HG02759 (cell line): ENCODE data around the gene MAP6.

Experiments
- ATAC-seq: cut with Tn5 transposase; IDR thresholded peaks from one replicate; pipeline ENCODE4 v1.9.1; 2021; ENCODE audit warnings: mild to moderate bottlenecking, moderate library complexity; ENCODE audit not compliant: unreplicated experiment

Gene MAP6

DNA sequence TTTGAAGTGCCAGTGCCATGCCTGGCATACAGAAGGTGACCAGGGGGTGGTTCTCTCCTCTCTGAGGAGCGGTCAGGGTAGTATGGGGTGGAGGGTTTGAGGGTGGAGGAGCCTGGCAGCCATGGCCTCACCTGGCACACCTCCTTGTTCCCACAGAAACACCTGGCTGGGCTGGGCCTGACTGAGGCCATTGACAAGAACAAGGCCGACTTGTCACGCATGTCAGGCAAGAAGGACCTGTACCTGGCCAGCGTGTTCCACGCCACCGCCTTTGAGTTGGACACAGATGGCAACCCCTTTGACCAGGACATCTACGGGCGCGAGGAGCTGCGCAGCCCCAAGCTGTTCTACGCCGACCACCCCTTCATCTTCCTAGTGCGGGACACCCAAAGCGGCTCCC, 97.2 kb downstream of the MAP6 start:
- no peak for ATAC-seq

DNA sequence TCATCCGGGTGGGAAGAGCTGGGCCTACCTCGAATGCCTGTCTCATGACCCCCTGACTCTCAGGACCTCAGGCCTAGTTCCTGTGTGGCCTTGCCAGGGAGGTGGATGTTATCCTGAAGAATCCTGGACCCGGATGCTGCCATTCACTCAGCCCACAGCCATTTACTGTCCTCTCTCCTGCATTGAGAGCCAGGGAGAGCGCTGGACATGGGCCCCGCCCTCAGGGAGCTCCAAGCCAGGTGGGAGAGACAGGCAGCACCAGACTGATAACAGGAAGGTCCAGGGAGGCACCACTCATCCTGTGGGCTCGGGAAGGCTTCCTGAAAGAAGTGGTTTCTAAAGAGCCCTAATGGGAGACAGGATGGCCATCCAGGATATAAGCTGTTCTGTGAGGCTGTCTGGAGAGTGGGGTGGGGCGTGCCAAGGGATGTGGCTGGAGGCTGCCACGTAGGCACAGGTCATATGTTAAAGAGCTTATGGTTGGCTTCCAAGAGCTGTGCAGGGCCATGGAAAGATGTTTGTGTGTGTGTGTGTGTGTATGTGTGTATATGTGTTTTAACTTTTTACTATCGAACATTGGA, 98.2 kb downstream of the MAP6 start:
- no peak for ATAC-seq

- no peak for ATAC-seq
Observed at GRCh38 chr11:75568616-75569219, 100.1 kb downstream of the MAP6 start.

GRCh38 chr11:75567971-75568370, 100.9 kb downstream of the MAP6 start:
- ATAC-seq: no peak

DNA sequence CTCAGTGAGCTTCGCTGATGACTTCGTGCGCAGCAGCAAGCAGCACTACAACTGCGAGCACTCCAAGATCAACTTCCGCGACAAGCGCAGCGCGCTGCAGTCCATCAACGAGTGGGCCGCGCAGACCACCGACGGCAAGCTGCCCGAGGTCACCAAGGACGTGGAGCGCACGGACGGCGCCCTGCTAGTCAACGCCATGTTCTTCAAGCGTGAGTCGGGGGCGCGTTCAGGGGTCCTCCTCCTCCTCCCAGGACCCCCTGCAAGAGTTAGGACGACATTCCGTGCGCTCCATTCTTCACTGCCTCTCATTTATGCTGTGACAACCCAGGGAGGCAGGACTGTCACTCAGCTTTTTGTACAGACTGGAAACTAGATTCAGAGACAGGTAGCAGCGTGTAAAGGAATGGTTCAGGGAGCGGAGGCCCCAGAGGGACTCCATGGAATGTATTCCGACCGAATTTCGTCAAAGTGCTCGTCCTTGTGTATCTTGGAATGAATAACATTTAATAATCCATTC, 102.0 kb downstream of the MAP6 start:
- no peak for ATAC-seq

DNA sequence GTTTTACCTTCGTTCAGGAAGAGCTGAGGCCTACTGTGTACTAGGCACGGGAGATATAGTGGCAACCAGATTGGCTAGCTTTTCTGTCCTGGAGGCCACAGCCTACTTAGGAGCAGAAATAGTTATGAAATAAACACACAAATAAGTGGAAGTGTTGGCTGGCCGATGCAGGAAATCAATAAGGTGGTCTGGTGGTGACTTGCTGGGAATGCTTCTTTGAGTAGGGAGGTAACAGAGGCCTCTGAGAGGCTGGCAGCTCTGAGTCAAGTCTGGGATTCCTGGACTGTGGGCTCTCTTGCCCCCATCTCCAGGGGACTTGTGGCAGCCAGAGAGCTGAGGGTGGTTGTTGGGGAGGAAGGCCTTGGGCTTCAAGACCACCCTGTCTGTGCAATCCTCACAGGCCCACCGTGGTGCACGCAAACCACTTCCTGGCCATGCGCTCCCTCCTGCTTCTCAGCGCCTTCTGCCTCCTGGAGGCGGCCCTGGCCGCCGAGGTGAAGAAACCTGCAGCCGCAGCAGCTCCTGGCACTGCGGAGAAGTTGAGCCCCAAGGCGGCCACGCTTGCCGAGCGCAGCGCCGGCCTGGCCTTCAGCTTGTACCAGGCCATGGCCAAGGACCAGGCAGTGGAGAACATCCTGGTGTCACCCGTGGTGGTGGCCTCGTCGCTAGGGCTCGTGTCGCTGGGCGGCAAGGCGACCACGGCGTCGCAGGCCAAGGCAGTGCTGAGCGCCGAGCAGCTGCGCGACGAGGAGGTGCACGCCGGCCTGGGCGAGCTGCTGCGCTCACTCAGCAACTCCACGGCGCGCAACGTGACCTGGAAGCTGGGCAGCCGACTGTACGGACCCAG, 102.7 kb downstream of the MAP6 start:
- no peak for ATAC-seq

DNA sequence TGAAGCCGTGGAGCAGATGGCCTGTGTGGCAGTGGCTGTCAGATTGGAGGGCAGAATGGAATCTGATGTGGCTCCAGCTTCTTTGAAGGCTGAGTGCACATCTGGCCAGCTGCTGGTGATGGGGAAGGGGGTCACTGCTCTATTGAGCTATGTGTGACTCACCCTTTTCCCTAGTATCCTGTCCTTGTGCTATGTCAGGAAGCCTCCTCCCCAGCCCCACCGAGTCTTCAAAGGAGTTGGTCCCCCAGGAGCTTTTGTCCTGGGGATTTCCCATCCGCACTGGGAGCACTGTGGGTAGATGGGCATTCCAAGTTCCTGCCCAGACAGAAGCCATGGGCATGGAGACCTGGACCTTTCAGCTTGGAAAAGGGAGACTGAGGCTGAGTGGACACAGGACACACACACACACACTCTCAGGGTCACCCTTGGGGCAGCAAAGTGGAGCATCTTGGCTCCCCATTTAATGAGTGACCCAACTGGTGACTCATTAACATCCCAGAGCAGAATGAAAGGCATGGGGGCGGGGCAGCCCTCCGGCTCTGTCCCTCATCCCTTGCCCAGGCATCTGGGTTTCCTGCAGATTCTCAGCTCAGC, 103.5 kb downstream of the MAP6 start:
- no peak for ATAC-seq

DNA sequence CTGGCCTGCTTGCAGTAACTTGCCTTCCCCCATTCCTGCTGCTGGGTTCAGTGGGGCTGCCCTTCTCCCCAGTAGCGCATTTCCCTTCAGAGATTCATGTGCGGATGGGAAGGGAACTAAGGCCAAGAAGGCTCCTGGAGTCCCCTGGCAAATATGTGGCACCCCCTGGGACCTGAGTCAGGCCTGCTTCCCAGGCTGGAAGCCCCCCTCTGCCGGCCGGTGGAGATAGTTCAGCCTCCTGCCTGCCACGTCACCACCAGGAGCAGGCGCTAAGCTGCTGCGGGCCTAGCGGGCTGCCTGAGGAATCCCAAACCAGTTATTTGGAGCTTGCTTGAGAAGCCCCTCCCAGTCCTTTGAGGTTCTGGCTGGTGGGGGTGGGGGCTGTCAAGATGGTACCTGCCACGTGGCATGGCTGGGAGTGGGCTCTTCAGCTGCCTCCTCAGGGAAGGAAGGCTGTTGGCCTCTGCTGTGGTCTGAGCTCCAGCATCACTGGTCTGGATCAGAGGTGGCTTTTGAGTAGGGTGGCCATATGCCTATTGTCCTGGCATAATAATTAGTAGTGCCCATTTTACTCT, 104.8 kb downstream of the MAP6 start:
- ATAC-seq: no peak

DNA sequence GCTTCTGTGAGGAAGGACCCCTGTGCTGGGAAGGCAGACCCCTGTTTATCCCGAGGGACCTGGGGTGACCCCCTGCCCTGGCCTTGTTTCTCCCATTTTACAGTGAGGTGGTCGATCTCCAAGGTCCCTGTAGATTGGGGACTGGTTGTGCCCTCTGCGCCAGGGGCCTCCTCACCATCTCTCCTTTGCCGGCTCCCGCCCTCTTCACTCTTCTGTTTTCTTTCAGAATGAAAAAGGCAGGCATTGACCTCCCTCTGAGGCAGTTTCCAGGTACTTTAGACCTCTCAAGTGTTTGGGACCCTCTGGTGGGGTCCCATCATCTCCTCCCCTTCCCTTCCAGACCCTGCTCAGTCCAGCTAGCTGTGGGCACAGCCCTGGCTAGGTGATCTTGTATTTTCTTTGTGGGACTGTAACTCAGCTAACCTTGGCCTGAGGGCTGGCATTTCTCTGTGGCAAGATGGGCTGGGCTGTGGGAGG, 105.3 kb downstream of the MAP6 start:
- no peak for ATAC-seq

DNA sequence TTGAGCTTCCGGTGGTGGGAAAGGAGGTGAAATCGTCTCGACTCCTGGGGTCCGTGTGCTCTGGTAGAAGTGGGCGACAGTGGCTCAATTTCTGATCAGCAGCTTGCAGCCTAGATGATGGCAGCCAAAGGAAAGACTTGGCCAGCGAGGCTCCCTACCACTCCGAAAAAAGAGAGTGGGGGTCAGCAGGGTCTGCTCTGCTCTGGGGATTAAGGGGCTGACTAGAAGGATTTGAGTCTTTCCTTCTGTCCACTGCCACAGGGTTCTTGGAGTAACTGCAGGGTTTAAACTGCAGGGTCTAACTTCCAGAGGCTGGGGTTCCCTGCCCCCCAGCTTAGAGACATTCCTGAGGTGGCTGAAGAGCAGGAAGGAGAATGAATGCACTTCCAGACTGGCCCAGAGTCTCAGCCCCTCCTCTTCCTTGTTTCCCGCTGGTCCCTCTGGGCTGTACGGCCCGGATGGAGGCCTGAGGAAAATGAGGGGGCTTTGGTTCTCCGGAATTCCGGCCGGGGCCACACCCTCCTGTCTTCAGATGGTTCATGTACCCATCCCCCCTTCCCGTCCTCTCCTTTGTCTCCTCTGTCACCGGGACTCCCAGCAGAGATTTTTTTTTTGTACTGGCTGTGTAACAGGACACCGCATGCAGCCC, 105.9 kb downstream of the MAP6 start:
- ATAC-seq: no peak

GRCh38 chr11:75562048-75562835, 106.6 kb downstream of the MAP6 start, which contains the start of gene SERPINH1:
TSS of gene SERPINH1 (plus strand) at chr11:75562253. CDS start at chr11:75566350, 4,097 bp downstream.
- ATAC-seq: peak; percentile 87

- peak; percentile 13 for ATAC-seq
Observed at GRCh38 chr11:75561426-75562047, 107.3 kb downstream of the MAP6 start.

GRCh38 chr11:75560644-75561043, 108.2 kb downstream of the MAP6 start:
- ATAC-seq: no peak

- ATAC-seq: no peak
Observed at GRCh38 chr11:75558939-75559843, 109.6 kb downstream of the MAP6 start.

DNA sequence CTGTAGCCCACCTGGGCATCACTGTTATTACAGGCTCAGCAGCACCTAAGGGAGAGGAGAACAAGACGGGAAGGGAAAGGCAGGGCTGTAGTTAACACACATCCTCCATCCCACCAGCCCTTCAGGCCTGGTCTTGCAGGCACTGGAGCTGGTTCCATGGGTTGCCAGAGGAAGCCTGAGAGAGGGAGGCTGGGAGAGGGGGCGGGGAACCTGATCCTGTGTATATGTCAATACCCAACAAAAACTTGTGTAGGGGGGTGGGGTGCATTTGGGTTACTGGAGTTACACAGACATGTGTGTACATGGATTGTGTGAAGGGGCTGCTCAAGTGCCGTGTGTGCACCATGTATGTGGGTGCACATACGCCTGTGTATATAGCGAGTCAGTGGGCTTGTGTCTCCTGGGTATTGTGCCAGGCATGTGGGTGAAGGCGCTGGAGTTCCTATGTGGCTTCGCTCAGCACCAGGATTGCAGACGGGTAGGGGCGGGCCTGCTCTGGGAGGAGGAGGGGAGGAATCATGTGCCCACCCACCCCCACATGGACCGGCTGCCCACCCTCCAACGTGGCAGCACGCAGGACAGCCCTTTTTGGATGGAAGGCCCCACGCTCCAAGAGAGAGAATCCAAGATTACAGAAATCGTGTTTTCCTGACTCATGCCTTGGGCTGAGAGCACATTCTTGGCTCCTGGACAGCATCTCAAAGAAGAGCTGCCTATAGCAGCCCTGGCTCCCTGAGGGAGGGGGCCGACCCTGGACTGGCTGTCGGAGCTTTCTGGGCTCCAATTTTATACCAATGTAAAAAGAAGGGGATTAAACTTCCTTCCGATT, 111.0 kb downstream of the MAP6 start:
- no peak for ATAC-seq

DNA sequence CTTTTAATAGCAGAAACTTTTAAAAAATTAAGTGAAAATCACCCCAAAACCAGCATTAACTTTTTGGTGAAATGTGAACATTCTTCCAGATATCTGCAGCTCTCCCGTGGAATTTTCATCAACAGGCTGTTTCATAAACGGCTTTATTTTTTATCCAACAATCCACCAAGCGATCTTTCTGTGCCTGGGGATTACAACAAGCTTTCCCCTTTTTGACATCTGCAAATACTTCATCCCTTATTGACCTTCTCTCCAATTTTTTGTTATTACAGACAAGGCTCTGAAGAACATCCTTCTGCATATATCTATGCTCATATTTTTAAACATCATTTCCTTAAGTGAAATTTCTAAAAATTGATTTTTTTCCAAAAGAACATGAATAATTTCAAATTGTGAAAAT, 112.6 kb downstream of the MAP6 start:
- no peak for ATAC-seq

DNA sequence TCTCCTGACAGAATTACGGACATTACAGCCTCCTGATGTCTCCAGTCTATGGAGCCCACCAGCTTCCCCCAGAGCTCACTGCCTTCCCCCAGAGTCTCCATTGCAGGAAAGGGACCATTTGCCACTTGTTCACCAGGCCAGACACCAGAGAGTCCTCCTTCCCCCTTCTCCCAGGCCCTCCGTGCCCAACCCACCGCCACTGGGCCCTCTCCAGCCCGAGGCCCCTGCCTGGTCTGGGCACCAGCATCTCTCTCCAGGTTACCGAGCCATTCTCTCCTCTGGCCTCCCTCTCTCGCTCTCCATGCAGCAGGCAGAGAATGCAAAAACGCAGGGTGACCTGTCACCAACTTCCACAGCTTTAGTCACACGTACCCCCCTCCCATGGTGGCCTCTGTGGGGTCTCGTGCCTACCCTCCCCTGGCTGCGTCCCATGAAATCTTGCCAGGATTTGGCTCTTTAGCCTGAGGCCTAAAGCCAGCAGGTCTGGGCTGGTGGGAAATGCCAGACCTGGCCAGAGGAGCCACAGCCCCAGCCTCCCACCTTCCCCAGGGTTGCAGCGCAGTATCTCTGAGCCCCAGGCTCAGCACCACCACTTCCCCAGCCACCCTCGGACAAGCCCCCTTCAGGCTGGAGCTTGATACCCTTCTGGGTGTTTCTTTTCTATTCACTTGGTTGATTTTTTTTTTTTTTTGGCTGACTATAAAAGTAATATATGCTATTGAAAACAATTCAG, 113.6 kb downstream of the MAP6 start:
- ATAC-seq: no peak
